Skeletal muscle tissue (tissue), 4 donors: ENCODE measurements around the gene CPNE7. TPM values are rescaled to one million over a fixed set of nuclear protein-coding genes. Genes with fewer than 3 reads are reported as not detected.

Experiments used
- H3K27ac ChIP-seq: one replicate; pipeline ENCODE4 v1.7.0; 2013; ENCODE audit warnings: mild to moderate bottlenecking, low read depth, low read length, inconsistent platforms
- H3K27me3 ChIP-seq, 3 donors: one replicate each; pipeline ENCODE4 v1.7.0; 2013; ENCODE audit warnings: low read length in 3 of 3; ENCODE audit not compliant: control insufficient read depth in 3 of 3, insufficient read depth in 3 of 3
- H3K36me3 ChIP-seq, 3 donors: one replicate each; pipeline ENCODE4 v1.7.0; 2013; ENCODE audit warnings: low read length in 3 of 3; ENCODE audit not compliant: control insufficient read depth in 3 of 3, insufficient read depth in 3 of 3
- H3K4me1 ChIP-seq, 3 donors: one replicate each; pipeline ENCODE4 v1.7.0; 2013; ENCODE audit warnings: low read length in 3 of 3, mild to moderate bottlenecking in 3 of 3; ENCODE audit not compliant: control insufficient read depth in 3 of 3, insufficient read depth in 3 of 3
- H3K4me3 ChIP-seq, 3 donors: one replicate each; pipeline ENCODE4 v1.7.0; 2013; ENCODE audit warnings: low read length in 3 of 3
- H3K9ac ChIP-seq, 3 donors: one replicate each; pipeline ENCODE4 v1.7.0; 2013; ENCODE audit warnings: low read length in 3 of 3, mild to moderate bottlenecking in 3 of 3, moderate library complexity in 2 of 3, low read depth in 1 of 3
- H3K9me3 ChIP-seq, 3 donors: one replicate each; pipeline ENCODE4 v1.7.0; 2013; ENCODE audit warnings: low read length in 3 of 3; ENCODE audit not compliant: control insufficient read depth in 3 of 3
- total RNA-seq: library from RNA; depleted of rRNA; stranded (reverse); fragments of >200 nt; gene quantifications from one replicate; pipeline ENCODE4 v1.2.3, GENCODE V29; 2014
- donor health status: Osteomylitis.

The CPNE7 gene
- total RNA-seq, 1 donor from 2014 or later: not detected

GRCh38 chr16:89607937-89608740, 32.6 kb downstream of the CPNE7 start:
- Histone ChIP-seq H3K36me3 (no peaks in the 10 kb centered on the region), H3K27ac (no peak overlapping the region), H3K4me3 (no peak overlapping the region), H3K9me3 (no peaks in the 10 kb centered on the region), H3K4me1 (peaks cover 0 to under 1% (median 0%) of the 10 kb centered on the region in 3 donors), H3K27me3 (peaks cover 15 to 34% (median 32%) of the 10 kb centered on the region in 3 donors), H3K9ac (no peak overlapping the region)

GRCh38 chr16:89610108-89610453, 34.5 kb downstream of the CPNE7 start:
- H3K4me1 ChIP-seq: no peaks in the 10 kb centered on the region
- H3K27ac ChIP-seq: no peak overlapping the region
- no peaks in the 10 kb centered on the region for H3K9me3 ChIP-seq
- peaks cover 22 to 41% (median 38%) of the 10 kb centered on the region in 3 donors for H3K27me3 ChIP-seq
- no peak overlapping the region for H3K9ac ChIP-seq
- no peaks in the 10 kb centered on the region for H3K36me3 ChIP-seq
- no peak overlapping the region for H3K4me3 ChIP-seq

- no peak overlapping the region for H3K9ac ChIP-seq
- no peak overlapping the region for H3K4me3 ChIP-seq
- H3K4me1 ChIP-seq: peaks cover 0 to 6% (median 0%) of the 10 kb centered on the region in 3 donors
- H3K27ac ChIP-seq: no peak overlapping the region
- peaks cover 21 to 45% (median 37%) of the 10 kb centered on the region in 3 donors for H3K27me3 ChIP-seq
- no peaks in the 10 kb centered on the region for H3K9me3 ChIP-seq
- H3K36me3 ChIP-seq: no peaks in the 10 kb centered on the region
These were observed 37.0 kb downstream of the CPNE7 start for GRCh38 chr16:89612415-89613166.

- Histone ChIP-seq H3K9me3 (no peaks in the 10 kb centered on the region), H3K9ac (no peak within 1 kb of the TSS), H3K4me3 (no peak within 1 kb of the TSS), H3K36me3 (no peaks in the 10 kb centered on the region), H3K27me3 (peaks cover 21 to 45% (median 35%) of the 10 kb centered on the region in 3 donors), H3K4me1 (peaks cover 0 to 6% (median 0%) of the 10 kb centered on the region in 3 donors), H3K27ac (no peak within 1 kb of the TSS)
These were observed 37.8 kb downstream of the CPNE7 start, which contains the start of gene DPEP1 for GRCh38 chr16:89613231-89613953. DPEP1 (plus strand) TSS chr16:89613642; CDS start chr16:89630411, 16,769 bp downstream.

GRCh38 chr16:89613954-89614459, 38.4 kb downstream of the CPNE7 start:
- Histone ChIP-seq H3K4me1 (peaks cover 0 to 6% (median 0%) of the 10 kb centered on the region in 3 donors), H3K9me3 (no peaks in the 10 kb centered on the region), H3K36me3 (no peaks in the 10 kb centered on the region), H3K27ac (no peak overlapping the region), H3K27me3 (peaks cover 21 to 40% (median 32%) of the 10 kb centered on the region in 3 donors), H3K9ac (no peak overlapping the region), H3K4me3 (no peak overlapping the region)

GRCh38 chr16:89615176-89615575, 39.6 kb downstream of the CPNE7 start:
- H3K9ac ChIP-seq: no peak overlapping the region
- no peak overlapping the region for H3K4me3 ChIP-seq
- H3K27ac ChIP-seq: no peak overlapping the region
- H3K9me3 ChIP-seq: no peaks in the 10 kb centered on the region
- H3K4me1 ChIP-seq: peaks cover 0 to 6% (median 0%) of the 10 kb centered on the region in 3 donors
- H3K27me3 ChIP-seq: peaks cover 22 to 45% (median 36%) of the 10 kb centered on the region in 3 donors
- no peaks in the 10 kb centered on the region for H3K36me3 ChIP-seq

- Histone ChIP-seq H3K27me3 (peaks cover 26 to 50% (median 41%) of the 10 kb centered on the region in 3 donors), H3K4me3 (no peak overlapping the region), H3K36me3 (no peaks in the 10 kb centered on the region), H3K9ac (no peak overlapping the region), H3K4me1 (peaks cover 0 to 6% (median 0%) of the 10 kb centered on the region in 3 donors), H3K9me3 (no peaks in the 10 kb centered on the region), H3K27ac (no peak overlapping the region)
These were observed 40.1 kb downstream of the CPNE7 start for GRCh38 chr16:89615596-89616090.

GRCh38 chr16:89616623-89617022, 41.1 kb downstream of the CPNE7 start:
- no peak overlapping the region for H3K9ac ChIP-seq
- H3K27me3 ChIP-seq: peaks cover 30 to 57% (median 46%) of the 10 kb centered on the region in 3 donors
- no peak overlapping the region for H3K27ac ChIP-seq
- no peaks in the 10 kb centered on the region for H3K36me3 ChIP-seq
- H3K9me3 ChIP-seq: no peaks in the 10 kb centered on the region
- H3K4me3 ChIP-seq: no peak overlapping the region
- H3K4me1 ChIP-seq: peaks cover 0 to 6% (median 0%) of the 10 kb centered on the region in 3 donors

GRCh38 chr16:89617036-89617435, 41.5 kb downstream of the CPNE7 start:
- no peak overlapping the region for H3K9ac ChIP-seq
- H3K9me3 ChIP-seq: no peaks in the 10 kb centered on the region
- no peak overlapping the region for H3K4me3 ChIP-seq
- peaks cover 0 to 6% (median 0%) of the 10 kb centered on the region in 3 donors for H3K4me1 ChIP-seq
- no peak overlapping the region for H3K27ac ChIP-seq
- peaks cover 34 to 61% (median 48%) of the 10 kb centered on the region in 3 donors for H3K27me3 ChIP-seq
- no peaks in the 10 kb centered on the region for H3K36me3 ChIP-seq
